Neural progenitor cell (in vitro differentiated cells): ENCODE data around the gene DGUOK.

Experiments used
- EZH2phosphoT487 ChIP-seq: fragments of 200-600 bp; sonication (generic); IDR thresholded peaks from 2 replicates; pipeline ENCODE4 v1.6.1; 2017; ENCODE audit warnings: antibody characterized with exemption
- TF ChIP-seq, protein P1 (sequence below): fragments of 200-600 bp; sonication (generic); IDR thresholded peaks from 2 replicates; pipeline ENCODE4 v1.5.1; 2017; ENCODE audit warnings: antibody characterized with exemption, mild to moderate bottlenecking

- TF ChIP-seq, protein P1, sequence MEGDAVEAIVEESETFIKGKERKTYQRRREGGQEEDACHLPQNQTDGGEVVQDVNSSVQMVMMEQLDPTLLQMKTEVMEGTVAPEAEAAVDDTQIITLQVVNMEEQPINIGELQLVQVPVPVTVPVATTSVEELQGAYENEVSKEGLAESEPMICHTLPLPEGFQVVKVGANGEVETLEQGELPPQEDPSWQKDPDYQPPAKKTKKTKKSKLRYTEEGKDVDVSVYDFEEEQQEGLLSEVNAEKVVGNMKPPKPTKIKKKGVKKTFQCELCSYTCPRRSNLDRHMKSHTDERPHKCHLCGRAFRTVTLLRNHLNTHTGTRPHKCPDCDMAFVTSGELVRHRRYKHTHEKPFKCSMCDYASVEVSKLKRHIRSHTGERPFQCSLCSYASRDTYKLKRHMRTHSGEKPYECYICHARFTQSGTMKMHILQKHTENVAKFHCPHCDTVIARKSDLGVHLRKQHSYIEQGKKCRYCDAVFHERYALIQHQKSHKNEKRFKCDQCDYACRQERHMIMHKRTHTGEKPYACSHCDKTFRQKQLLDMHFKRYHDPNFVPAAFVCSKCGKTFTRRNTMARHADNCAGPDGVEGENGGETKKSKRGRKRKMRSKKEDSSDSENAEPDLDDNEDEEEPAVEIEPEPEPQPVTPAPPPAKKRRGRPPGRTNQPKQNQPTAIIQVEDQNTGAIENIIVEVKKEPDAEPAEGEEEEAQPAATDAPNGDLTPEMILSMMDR: no peak
- TF ChIP-seq EZH2phosphoT487: no peak
Measured at GRCh38 chr2:74007121-74007520, 80.4 kb downstream of the DGUOK start.
